Activated T-cell treated with anti-CD3 and anti-CD28 coated beads, Interleukin-2, amount 50 U/mL, for 72 hours (primary cell): ENCODE measurements around the gene CIB4. TPM values are rescaled to one million over a fixed set of nuclear protein-coding genes. Genes with fewer than 3 reads are reported as not detected.

Experiments used
- ATAC-seq, 2 donors: fragments of 150-1000 bp; cut with Tn5 transposase; replicated peaks in 1 of 2; 2 replicates each; pipeline ENCODE4 v1.10.0; 2021; ENCODE audit warnings: moderate library complexity in 2 of 2, mild to moderate bottlenecking in 1 of 2
- DNase-seq, 2 donors: peaks; one replicate each; pipeline ENCODE4 v3.0.0; 2021 to 2022; ENCODE audit warnings: mixed read lengths in 1 of 2
- H3K27ac Mint-ChIP-seq: one replicate; pipeline ENCODE4 v1.8.0; 2022; ENCODE audit warnings: mild to moderate bottlenecking, moderate library complexity, mixed read lengths
- H3K27me3 Mint-ChIP-seq: one replicate; pipeline ENCODE4 v1.8.0; 2022; ENCODE audit warnings: low read depth, mixed read lengths
- H3K36me3 Mint-ChIP-seq, 2 donors: one replicate each; pipeline ENCODE4 v1.8.0; 2022; ENCODE audit warnings: mixed read lengths in 2 of 2, mild to moderate bottlenecking in 1 of 2; ENCODE audit not compliant: insufficient read depth in 2 of 2
- H3K4me1 Mint-ChIP-seq: one replicate; pipeline ENCODE4 v1.8.0; 2022; ENCODE audit warnings: low read depth, mixed read lengths
- H3K4me3 Mint-ChIP-seq, 2 donors: one replicate each; pipeline ENCODE4 v1.8.0; 2022; ENCODE audit warnings: mild to moderate bottlenecking in 2 of 2, mixed read lengths in 2 of 2, moderate library complexity in 2 of 2
- H3K9me3 Mint-ChIP-seq, 2 donors: one replicate each; pipeline ENCODE4 v1.8.0; 2022; ENCODE audit warnings: mixed read lengths in 2 of 2
- total RNA-seq, 2 donors: library from RNA; stranded (reverse); gene quantifications; one replicate each; pipeline ENCODE4 v1.2.3, GENCODE V29; 2022

The CIB4 gene
- total RNA-seq, 2 donors from 2014 or later: not detected

- Mint-ChIP-seq H3K27me3 (peaks cover 65% of the 10 kb centered on the region), H3K9me3 (no peaks in the 10 kb centered on the region), H3K4me3 (no peak overlapping the region), H3K27ac (no peak overlapping the region), H3K4me1 (no peaks in the 10 kb centered on the region), H3K36me3 (no peaks in the 10 kb centered on the region)
- DNase-seq (no peak), ATAC-seq (no peak)
Observed at GRCh38 chr2:26563686-26564085, 77.5 kb downstream of the CIB4 start.

- no peaks in the 10 kb centered on the region for H3K9me3 Mint-ChIP-seq
- H3K36me3 Mint-ChIP-seq: no peaks in the 10 kb centered on the region
- H3K4me1 Mint-ChIP-seq: no peaks in the 10 kb centered on the region
- H3K27ac Mint-ChIP-seq: no peak overlapping the region
- ATAC-seq (no peak), DNase-seq (no peak)
- H3K4me3 Mint-ChIP-seq: peak overlapping the region in 1 of 2 donors; percentile 68
- peaks cover 70% of the 10 kb centered on the region for H3K27me3 Mint-ChIP-seq
Observed at GRCh38 chr2:26562811-26563645, 78.1 kb downstream of the CIB4 start.

- peak; percentile 90 to 95 for ATAC-seq
- Mint-ChIP-seq H3K36me3 (no peaks in the 10 kb centered on the region), H3K4me1 (no peaks in the 10 kb centered on the region), H3K4me3 (peak overlapping the region; percentile 19 to 68), H3K27me3 (peaks cover 77% of the 10 kb centered on the region), H3K27ac (no peak overlapping the region), H3K9me3 (no peaks in the 10 kb centered on the region)
- peak; percentile 52 to 69 for DNase-seq
Observed at GRCh38 chr2:26561918-26562810, 79.0 kb downstream of the CIB4 start.

GRCh38 chr2:26561376-26561775 lies 79.8 kb downstream of the CIB4 start:
- ATAC-seq (no peak), DNase-seq (no peak)
- Mint-ChIP-seq H3K4me1 (no peaks in the 10 kb centered on the region), H3K9me3 (no peaks in the 10 kb centered on the region), H3K27me3 (peaks cover 77% of the 10 kb centered on the region), H3K4me3 (peak overlapping the region in 1 of 2 donors; percentile 68), H3K36me3 (no peaks in the 10 kb centered on the region), H3K27ac (no peak overlapping the region)

- Mint-ChIP-seq H3K4me3 (peak overlapping the region in 1 of 2 donors; percentile 22), H3K27ac (no peak overlapping the region), H3K9me3 (no peaks in the 10 kb centered on the region), H3K4me1 (no peaks in the 10 kb centered on the region), H3K36me3 (no peaks in the 10 kb centered on the region), H3K27me3 (peaks cover 74% of the 10 kb centered on the region)
- ATAC-seq: no peak
- no peak for DNase-seq
Observed at GRCh38 chr2:26560892-26561291, 80.3 kb downstream of the CIB4 start.

GRCh38 chr2:26559556-26559955 lies 81.6 kb downstream of the CIB4 start:
- ATAC-seq (no peak), DNase-seq (no peak)
- Mint-ChIP-seq H3K27me3 (peaks cover 65% of the 10 kb centered on the region), H3K4me1 (no peaks in the 10 kb centered on the region), H3K9me3 (no peaks in the 10 kb centered on the region), H3K4me3 (no peak overlapping the region), H3K27ac (no peak overlapping the region), H3K36me3 (no peaks in the 10 kb centered on the region)

GRCh38 chr2:26559044-26559405 lies 82.1 kb downstream of the CIB4 start:
- Mint-ChIP-seq H3K27me3 (peaks cover 60% of the 10 kb centered on the region), H3K4me3 (no peak overlapping the region), H3K4me1 (no peaks in the 10 kb centered on the region), H3K27ac (no peak overlapping the region), H3K9me3 (no peaks in the 10 kb centered on the region), H3K36me3 (no peaks in the 10 kb centered on the region)
- no peak for DNase-seq
- no peak for ATAC-seq

- H3K27ac Mint-ChIP-seq: no peak overlapping the region
- H3K27me3 Mint-ChIP-seq: peaks cover 57% of the 10 kb centered on the region
- no peaks in the 10 kb centered on the region for H3K4me1 Mint-ChIP-seq
- H3K36me3 Mint-ChIP-seq: no peaks in the 10 kb centered on the region
- H3K4me3 Mint-ChIP-seq: no peak overlapping the region
- no peak for DNase-seq
- ATAC-seq: no peak
- H3K9me3 Mint-ChIP-seq: no peaks in the 10 kb centered on the region
Observed at GRCh38 chr2:26558271-26559043, 82.7 kb downstream of the CIB4 start.

- Mint-ChIP-seq H3K36me3 (no peaks in the 10 kb centered on the region), H3K4me3 (no peak overlapping the region), H3K27me3 (peaks cover 55% of the 10 kb centered on the region), H3K9me3 (no peaks in the 10 kb centered on the region), H3K27ac (no peak overlapping the region), H3K4me1 (no peaks in the 10 kb centered on the region)
- no peak for DNase-seq
- ATAC-seq: no peak
Observed at GRCh38 chr2:26557244-26557925, 83.8 kb downstream of the CIB4 start.

- Mint-ChIP-seq H3K27ac (no peak overlapping the region), H3K9me3 (no peaks in the 10 kb centered on the region), H3K27me3 (peaks cover 49% of the 10 kb centered on the region), H3K4me1 (no peaks in the 10 kb centered on the region), H3K4me3 (no peak overlapping the region), H3K36me3 (no peaks in the 10 kb centered on the region)
- DNase-seq (no peak), ATAC-seq (no peak)
Observed at GRCh38 chr2:26556309-26557243, 84.6 kb downstream of the CIB4 start.

GRCh38 chr2:26555246-26556133 lies 85.7 kb downstream of the CIB4 start:
- peaks cover 38% of the 10 kb centered on the region for H3K27me3 Mint-ChIP-seq
- H3K4me1 Mint-ChIP-seq: no peaks in the 10 kb centered on the region
- no peak for ATAC-seq

More at GRCh38 chr2:26555246-26556133, 85.7 kb downstream of the CIB4 start:
- no peak overlapping the region for H3K27ac Mint-ChIP-seq
- no peaks in the 10 kb centered on the region for H3K36me3 Mint-ChIP-seq
- no peak overlapping the region for H3K4me3 Mint-ChIP-seq
- DNase-seq: no peak
- H3K9me3 Mint-ChIP-seq: no peaks in the 10 kb centered on the region
